ENCODE data around the gene RAX. TPM values are rescaled to one million over a fixed set of nuclear protein-coding genes. Genes with fewer than 3 reads are reported as not detected.
A peak's percentile ranks its signal among the peaks of the same experiment; 100 is the strongest.
"Not testable (repeated sequence)": the region's sequence is repeated elsewhere in the genome, so short reads cannot be mapped to it uniquely, and the experiment has no call there.

The RAX gene
- total RNA-seq, 1 donor from 2014 or later, result not detected

GRCh38 chr18:59273759-59274532 is 692 bp upstream of the RAX start:
- ATAC-seq, result no peak
- no peak for DNase-seq (ENCODE audit: low spot score)

- ATAC-seq, result no peak
- DNase-seq (ENCODE audit: low spot score), result no peak
Observed at GRCh38 chr18:59272221-59272888, 899 bp downstream of the RAX start.

- ATAC-seq, result no peak
Observed at GRCh38 chr18:59271606-59272220, 1.5 kb downstream of the RAX start.

GRCh38 chr18:59270689-59271257 is 2.5 kb downstream of the RAX start:
- ATAC-seq, result no peak
- no peak for DNase-seq (ENCODE audit: low spot score)

More at GRCh38 chr18:59271606-59272220, 1.5 kb downstream of the RAX start:
- no peak for DNase-seq (ENCODE audit: low spot score)

GRCh38 chr18:59269563-59270119 is 3.6 kb downstream of the RAX start:
- ATAC-seq (no peak), DNase-seq (ENCODE audit: low spot score) (no peak)

- peak; percentile 60 for ATAC-seq
Observed at GRCh38 chr18:59268721-59269562, 4.3 kb downstream of the RAX start.

GRCh38 chr18:59268127-59268720 is 5.0 kb downstream of the RAX start:
- no peak for DNase-seq (ENCODE audit: low spot score)
- ATAC-seq, result no peak

More at GRCh38 chr18:59268721-59269562, 4.3 kb downstream of the RAX start:
- DNase-seq (ENCODE audit: low spot score), result no peak

- no peak for ATAC-seq
- DNase-seq (ENCODE audit: low spot score), result no peak
Observed at GRCh38 chr18:59267503-59268126, 5.6 kb downstream of the RAX start.

GRCh38 chr18:59266886-59267502 is 6.3 kb downstream of the RAX start:
- ATAC-seq (no peak), DNase-seq (ENCODE audit: low spot score) (no peak)

- ATAC-seq (no peak), DNase-seq (ENCODE audit: low spot score) (no peak)
Observed at GRCh38 chr18:59266459-59266858, 6.8 kb downstream of the RAX start.

GRCh38 chr18:59265974-59266369 is 7.3 kb downstream of the RAX start:
- ATAC-seq, result no peak
- no peak for DNase-seq (ENCODE audit: low spot score)

GRCh38 chr18:59265246-59265973 is 7.8 kb downstream of the RAX start:
- ATAC-seq, result no peak

GRCh38 chr18:59264651-59265245 is 8.5 kb downstream of the RAX start:
- no peak for ATAC-seq
- no peak for DNase-seq (ENCODE audit: low spot score)

More at GRCh38 chr18:59265246-59265973, 7.8 kb downstream of the RAX start:
- DNase-seq (ENCODE audit: low spot score), result no peak

GRCh38 chr18:59264121-59264571 is 9.1 kb downstream of the RAX start:
- ATAC-seq (no peak), DNase-seq (ENCODE audit: low spot score) (no peak)

GRCh38 chr18:59263661-59264060 is 9.6 kb downstream of the RAX start:
- ATAC-seq (no peak), DNase-seq (ENCODE audit: low spot score) (no peak)

GRCh38 chr18:59262243-59262642 is 11.0 kb downstream of the RAX start:
- DNase-seq (ENCODE audit: low spot score); ATAC-seq: not testable (repeated sequence)

- DNase-seq (ENCODE audit: low spot score); ATAC-seq: not testable (repeated sequence)
Observed at GRCh38 chr18:59261842-59262241, 11.4 kb downstream of the RAX start.

- ATAC-seq; DNase-seq (ENCODE audit: low spot score): not testable (repeated sequence)
Observed at GRCh38 chr18:59255491-59255890, 17.8 kb downstream of the RAX start.
